Stimulated activated CD4-positive, alpha-beta T cell treated with anti-CD3 and anti-CD28 coated beads, Interleukin-4, amount 100 ng/mL, for 24 hours (primary cell): Measurements from ENCODE around the gene WDR86.

ENCODE experiments used
- DNase-seq: peaks from one replicate; pipeline ENCODE4 v3.0.0-alpha.2; 2020

The WDR86 gene

GRCh38 chr7:151409667-151410404 lies at the start of gene WDR86:
Gene WDR86, minus strand, starts transcription at chr7:151410038. Its CDS starts 449 bp downstream, at chr7:151409589.
- no peak for DNase-seq

GRCh38 chr7:151457534-151457933 lies 47.7 kb upstream of the WDR86 start:
- DNase-seq, result no peak

GRCh38 chr7:151456782-151457181 lies 46.9 kb upstream of the WDR86 start:
- DNase-seq, result no peak

GRCh38 chr7:151456276-151456675 lies 46.4 kb upstream of the WDR86 start:
- DNase-seq, result no peak

- DNase-seq, result no peak
Observed at GRCh38 chr7:151455690-151456089, 45.9 kb upstream of the WDR86 start.

- DNase-seq, result no peak
Observed at GRCh38 chr7:151454932-151455530, 45.2 kb upstream of the WDR86 start.

GRCh38 chr7:151454305-151454704 lies 44.5 kb upstream of the WDR86 start:
- DNase-seq, result no peak

GRCh38 chr7:151453326-151453791 lies 43.5 kb upstream of the WDR86 start:
- no peak for DNase-seq

GRCh38 chr7:151452680-151453325 lies 43.0 kb upstream of the WDR86 start:
- DNase-seq, result no peak

- no peak for DNase-seq
Observed at GRCh38 chr7:151451626-151452571, 42.1 kb upstream of the WDR86 start.

GRCh38 chr7:151451156-151451555 lies 41.3 kb upstream of the WDR86 start:
- no peak for DNase-seq

GRCh38 chr7:151449990-151450389 lies 40.2 kb upstream of the WDR86 start:
- DNase-seq, result no peak

- peak; percentile 81 for DNase-seq
Observed at GRCh38 chr7:151448261-151449252, 38.7 kb upstream of the WDR86 start.

- DNase-seq, result no peak
Observed at GRCh38 chr7:151447901-151448260, 38.0 kb upstream of the WDR86 start.

GRCh38 chr7:151447312-151447711 lies 37.5 kb upstream of the WDR86 start:
- no peak for DNase-seq

- DNase-seq, result no peak
Observed at GRCh38 chr7:151446412-151446811, 36.6 kb upstream of the WDR86 start.

- DNase-seq, result no peak
Observed at GRCh38 chr7:151444632-151445031, 34.8 kb upstream of the WDR86 start.

- no peak for DNase-seq
Observed at GRCh38 chr7:151442776-151443496, 33.1 kb upstream of the WDR86 start.

GRCh38 chr7:151440799-151441445 lies 31.1 kb upstream of the WDR86 start:
- DNase-seq, result no peak
